Ovary (tissue), 3 donors: ENCODE results near the gene UNC93B1.

ENCODE experiments used
- EP300 ChIP-seq: sonication (generic); formaldehyde crosslinking; IDR thresholded peaks from one replicate; pipeline ENCODE4 v1.6.1; 2017; ENCODE audit warnings: antibody characterized with exemption
- POLR2A ChIP-seq: fragments of 450-650 bp; IDR thresholded peaks from one replicate; pipeline ENCODE4 v1.6.1; 2017; ENCODE audit warnings: antibody characterized with exemption, mild to moderate bottlenecking, moderate library complexity
- TF ChIP-seq, protein P1 (sequence below), 3 donors: fragments of 450-650 bp in 2 of 3; fragments of 200-600 bp in 1 of 3; IDR thresholded peaks; one replicate each; pipeline versions ENCODE4 v1.5.1 to v1.8.0; 2016 to 2022; ENCODE audit warnings: antibody characterized with exemption in 3 of 3, mild to moderate bottlenecking in 1 of 3
- donor health status: DM: no; HTN: no; CAD: no.

- TF ChIP-seq, protein P1, sequence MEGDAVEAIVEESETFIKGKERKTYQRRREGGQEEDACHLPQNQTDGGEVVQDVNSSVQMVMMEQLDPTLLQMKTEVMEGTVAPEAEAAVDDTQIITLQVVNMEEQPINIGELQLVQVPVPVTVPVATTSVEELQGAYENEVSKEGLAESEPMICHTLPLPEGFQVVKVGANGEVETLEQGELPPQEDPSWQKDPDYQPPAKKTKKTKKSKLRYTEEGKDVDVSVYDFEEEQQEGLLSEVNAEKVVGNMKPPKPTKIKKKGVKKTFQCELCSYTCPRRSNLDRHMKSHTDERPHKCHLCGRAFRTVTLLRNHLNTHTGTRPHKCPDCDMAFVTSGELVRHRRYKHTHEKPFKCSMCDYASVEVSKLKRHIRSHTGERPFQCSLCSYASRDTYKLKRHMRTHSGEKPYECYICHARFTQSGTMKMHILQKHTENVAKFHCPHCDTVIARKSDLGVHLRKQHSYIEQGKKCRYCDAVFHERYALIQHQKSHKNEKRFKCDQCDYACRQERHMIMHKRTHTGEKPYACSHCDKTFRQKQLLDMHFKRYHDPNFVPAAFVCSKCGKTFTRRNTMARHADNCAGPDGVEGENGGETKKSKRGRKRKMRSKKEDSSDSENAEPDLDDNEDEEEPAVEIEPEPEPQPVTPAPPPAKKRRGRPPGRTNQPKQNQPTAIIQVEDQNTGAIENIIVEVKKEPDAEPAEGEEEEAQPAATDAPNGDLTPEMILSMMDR (IDR thresholded peaks at IDR 0.05) = no peak
- TF ChIP-seq POLR2A (no peak), EP300 (no peak)
Measured at GRCh38 chr11:68016904-68017817, 13.3 kb upstream of the UNC93B1 start.
